Endothelial cell of umbilical vein (primary cell): Measurements from ENCODE around the gene DRC7. TPM values are rescaled to one million over a fixed set of nuclear protein-coding genes. Genes with fewer than 3 reads are reported as not detected.

ENCODE experiments used
- BruUV-seq: library from RNA; stranded (reverse); fragments of 400-500 nt; replicated peaks from 2 replicates; lab custom pipeline; 2021; lab: Mats Ljungman, UMichigan
- CTCF ChIA-PET: fragments of 300-600, 350-600 bp; sonication (Branson Sonifier 250); formaldehyde crosslinking; loops from one replicate; lab custom pipeline; 2021; ENCODE audit warnings: antibody characterized with exemption, inconsistent platforms; lab: Charles Lee
- POLR2A ChIA-PET: fragments of 300-600, 350-600 bp; sonication (Branson Sonifier 250); formaldehyde crosslinking; loops from one replicate; lab custom pipeline; 2021; ENCODE audit warnings: antibody characterized with exemption, inconsistent platforms; lab: Charles Lee
- DNase-seq: peaks from one replicate; pipeline ENCODE4 v3.0.0-alpha.2; 2011; ENCODE audit warnings: low read depth, low spot score
- FAIRE-seq: peaks from 2 replicates; lab custom pipeline; 2011; peaks lifted over from hg19 to GRCh38; lab: Jason Lieb, UNC
- H2AFZ ChIP-seq: 2 replicates; pipeline ENCODE4 v1.6.0; 2012; ENCODE audit warnings: low read depth, low read length, control low read depth, inconsistent platforms
- H3K27ac ChIP-seq: 2 replicates; pipeline ENCODE4 v1.5.1; 2011; ENCODE audit warnings: low read depth, mild to moderate bottlenecking, control low read depth, low read length, moderate library complexity; ENCODE audit not compliant: insufficient read depth
- H3K27me3 ChIP-seq, 2 experiments: 2 replicates each; pipeline versions ENCODE4 v1.6.0 to v1.6.1; 2011; ENCODE audit warnings: low read length in 2 of 2, mixed read lengths in 1 of 2; ENCODE audit not compliant: control insufficient read depth in 2 of 2, insufficient read depth in 2 of 2
- H3K36me3 ChIP-seq, 2 experiments: 2 replicates in 1 of 2; 3 replicates in 1 of 2; pipeline ENCODE4 v1.5.1; 2011; ENCODE audit warnings: low read length in 2 of 2, mild to moderate bottlenecking in 1 of 2, moderate library complexity in 1 of 2; ENCODE audit not compliant: control insufficient read depth in 2 of 2, insufficient read depth in 2 of 2; ENCODE audit errors: extremely low read depth in 1 of 2
- H3K4me1 ChIP-seq: 3 replicates; pipeline ENCODE4 v1.5.1; 2011; ENCODE audit warnings: mild to moderate bottlenecking, low read length; ENCODE audit not compliant: control insufficient read depth, insufficient read depth; ENCODE audit errors: extremely low read depth
- H3K4me2 ChIP-seq: 2 replicates; pipeline ENCODE4 v1.6.1; 2011; ENCODE audit warnings: low read length, control low read depth, mixed read lengths; ENCODE audit not compliant: insufficient read depth
- H3K4me3 ChIP-seq, 3 experiments: fragments of 200-600 bp in 1 of 3; sonication (generic), shearing (Covaris generic) in 1 of 3; replicated peaks in 1 of 3; 2 replicates each; pipeline ENCODE4 v1.5.1; 2011 to 2016; ENCODE audit warnings: control low read depth in 3 of 3, low read length in 3 of 3, mild to moderate bottlenecking in 2 of 3, inconsistent platforms in 1 of 3, low read depth in 1 of 3, moderate library complexity in 1 of 3; ENCODE audit not compliant: insufficient read depth in 1 of 3
- H3K79me2 ChIP-seq: 2 replicates; pipeline ENCODE4 v1.6.0; 2012; ENCODE audit warnings: low read length, inconsistent platforms; ENCODE audit not compliant: control insufficient read depth, insufficient read depth
- H3K9ac ChIP-seq: replicated peaks from 2 replicates; pipeline ENCODE3; 2011; ENCODE audit warnings: low read length, control low read depth; ENCODE audit not compliant: insufficient read depth; ENCODE audit errors: extremely low read depth
- H3K9me1 ChIP-seq: replicated peaks from 3 replicates; pipeline ENCODE4 v1.6.0; 2011; ENCODE audit warnings: mild to moderate bottlenecking, low read length; ENCODE audit not compliant: control insufficient read depth, insufficient read depth; ENCODE audit errors: extremely low read depth
- H3K9me3 ChIP-seq: replicated peaks from 2 replicates; pipeline ENCODE4 v1.5.1; 2012; ENCODE audit warnings: low read length, inconsistent platforms; ENCODE audit not compliant: control insufficient read depth, insufficient read depth
- H4K20me1 ChIP-seq: replicated peaks from 2 replicates; pipeline ENCODE3; 2011; ENCODE audit warnings: mild to moderate bottlenecking, low read length; ENCODE audit not compliant: control insufficient read depth, insufficient read depth; ENCODE audit errors: extremely low read depth
- CTCF ChIP-seq, 2 donors: IDR thresholded peaks; 1 replicate in 1 of 2; 2 replicates in 1 of 2; pipeline ENCODE4 v1.5.1; 2011; ENCODE audit warnings: low read length in 2 of 2, mild to moderate bottlenecking in 2 of 2, moderate library complexity in 2 of 2, control low read depth in 1 of 2, inconsistent platforms in 1 of 2, low read depth in 1 of 2; ENCODE audit not compliant: insufficient read depth in 1 of 2; ENCODE audit errors: extremely low read depth in 1 of 2
- FOS ChIP-seq: IDR thresholded peaks from 2 replicates; pipeline ENCODE4 v1.6.1; 2011; ENCODE audit warnings: mild to moderate bottlenecking, low read length, moderate library complexity, borderline replicate concordance; ENCODE audit not compliant: insufficient read depth
- JUN ChIP-seq: IDR thresholded peaks from 2 replicates; pipeline ENCODE4 v1.6.1; 2011; ENCODE audit warnings: borderline replicate concordance, low read depth; ENCODE audit not compliant: insufficient read length, insufficient read depth
- MYC ChIP-seq: IDR thresholded peaks from one replicate; pipeline ENCODE4 v1.6.1; 2011; ENCODE audit warnings: mild to moderate bottlenecking, low read depth, low read length
- POLR2A ChIP-seq: IDR thresholded peaks from 2 replicates; pipeline ENCODE4 v1.6.1; 2012; ENCODE audit warnings: low read depth, mild to moderate bottlenecking, control low read depth, low read length
- POLR2AphosphoS5 ChIP-seq: IDR thresholded peaks from 2 replicates; pipeline ENCODE4 v1.6.1; 2012; ENCODE audit warnings: low read depth, mild to moderate bottlenecking, control low read depth, low read length, moderate library complexity; ENCODE audit not compliant: insufficient read depth
- dilution Hi-C: fragments of 300-500 bp; cut with MboI; formaldehyde crosslinking; loops from one replicate; pipeline ENCODE4 v1.15.0; 2019; ENCODE audit warnings: low sequenced_read_pairs; ENCODE audit not compliant: extremely low pct_ligation_motif_present
- intact Hi-C: fragments of 100-400 bp; cut with micrococcal nuclease; formaldehyde crosslinking; loops from one replicate; pipeline ENCODE4 v1.10.0; 2022
- polyA plus RNA-seq, 4 experiments: library from polyadenylated mRNA; depleted of rRNA in 3 of 4; stranded (reverse) in 3 of 4; unstranded in 1 of 4; fragments of >200 nt; gene quantifications; 2 replicates each; pipeline versions ENCODE4 v1.2.1 to v1.2.3, GENCODE V29; 2011 to 2012; ENCODE audit warnings: missing spikeins in 1 of 4
- total RNA-seq: library from RNA; stranded (reverse); gene quantifications from 2 replicates; pipeline ENCODE4 v1.2.3, GENCODE V29; 2021
- TF ChIP-seq, protein P1 (sequence below): IDR thresholded peaks from 2 replicates; pipeline ENCODE4 v1.6.1; 2011; ENCODE audit not compliant: insufficient read depth, insufficient read length

DRC7 gene
- total and polyA plus RNA-seq, 2 donors (not counting 3 experiments of a cell fraction or from before 2014, with no cell fraction given) = 0.13 to 0.77 TPM

DNA sequence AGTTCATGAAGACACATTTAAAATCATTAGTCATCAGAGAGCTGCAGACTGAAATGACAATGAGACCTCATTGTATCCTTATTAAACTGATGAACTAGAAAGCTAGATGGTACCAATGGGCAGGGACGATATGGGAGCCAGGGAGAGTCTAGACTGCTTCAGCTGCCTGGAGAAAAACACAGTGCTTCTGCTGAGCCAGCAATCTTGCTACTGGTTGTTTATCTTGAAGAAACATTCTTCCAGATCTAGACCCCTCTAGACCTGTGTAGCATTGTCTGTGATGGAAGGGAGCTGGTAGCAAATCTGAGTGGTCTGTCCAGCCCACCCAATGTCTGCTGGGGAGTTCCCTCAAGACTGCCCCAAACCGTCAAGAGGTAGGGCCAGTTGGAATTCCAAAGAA, 2.0 kb upstream of the DRC7 start:
- DNase-seq = no peak
- CTCF ChIA-PET = interaction anchor here (1.5 kb wide), 1 partner anchor 117 kb away, joined by 4 read pairs; no protein-coding TSS in a partner anchor
- no peak overlapping the region for H3K4me2 ChIP-seq
- H3K9ac ChIP-seq = no peak overlapping the region
- no peaks in the 10 kb centered on the region for H3K9me1 ChIP-seq
- BruUV-seq = no TSS peak
- peaks cover 2 to 5% of the 10 kb centered on the region in 2 experiments for H3K27me3 ChIP-seq
- intact Hi-C loops = no loop called here
- no peaks in the 10 kb centered on the region for H3K4me1 ChIP-seq
- H4K20me1 ChIP-seq = no peaks in the 10 kb centered on the region
- H3K4me3 ChIP-seq = no peak overlapping the region
- H3K36me3 ChIP-seq = no peaks in the 10 kb centered on the region
- H3K9me3 ChIP-seq = no peaks in the 10 kb centered on the region
- no peak overlapping the region for H3K27ac ChIP-seq
- POLR2A ChIA-PET = no interaction called here
- H2AFZ ChIP-seq = no peak overlapping the region
- TF ChIP-seq POLR2AphosphoS5 = no peak
- TF ChIP-seq, protein P1, sequence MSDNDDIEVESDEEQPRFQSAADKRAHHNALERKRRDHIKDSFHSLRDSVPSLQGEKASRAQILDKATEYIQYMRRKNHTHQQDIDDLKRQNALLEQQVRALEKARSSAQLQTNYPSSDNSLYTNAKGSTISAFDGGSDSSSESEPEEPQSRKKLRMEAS = no peak
- no peak for TF ChIP-seq JUN
- TF ChIP-seq CTCF (IDR thresholded peaks at IDR 0.05; ENCODE audit: extremely low read depth in 1 of 2, insufficient read depth in 1 of 2, low read depth in 1 of 2, low read length in 2 of 2) = no peak
- TF ChIP-seq MYC = no peak
- no peak for TF ChIP-seq FOS
- TF ChIP-seq POLR2A = no peak
- FAIRE-seq = no peak
- H3K79me2 ChIP-seq = no peaks in the 10 kb centered on the region
- dilution Hi-C loops = no loop called here
